Smooth muscle cell (in vitro differentiated cells): ENCODE measurements around the gene ZNF132. TPM values are rescaled to one million over a fixed set of nuclear protein-coding genes. Genes with fewer than 3 reads are reported as not detected.

Experiments
- DNase-seq: peaks from one replicate; lab custom pipeline; 2025; ENCODE audit not compliant: unreplicated experiment; lab: John Stamatoyannopoulos, UW
- H2AFZ ChIP-seq: fragments of 200-600 bp; sonication (generic); 2 replicates; pipeline ENCODE4 v1.6.0; 2016; ENCODE audit warnings: antibody characterized with exemption, low read depth, mild to moderate bottlenecking
- H3F3A ChIP-seq: fragments of 200-600 bp; sonication (generic); 2 replicates; pipeline ENCODE4 v1.6.0; 2017; ENCODE audit warnings: antibody characterized with exemption, low read depth
- H3K27ac ChIP-seq: fragments of 200-600 bp; sonication (generic); 2 replicates; pipeline ENCODE4 v1.5.1; 2016; ENCODE audit warnings: low read depth, mild to moderate bottlenecking
- H3K27me3 ChIP-seq: fragments of 200-600 bp; sonication (generic); 2 replicates; pipeline ENCODE4 v1.6.1; 2016; ENCODE audit warnings: low read depth, mild to moderate bottlenecking
- H3K36me3 ChIP-seq: fragments of 200-600 bp; sonication (generic); 2 replicates; pipeline ENCODE4 v1.5.1; 2016; ENCODE audit warnings: low read depth
- H3K4me1 ChIP-seq: fragments of 200-600 bp; sonication (generic); 2 replicates; pipeline ENCODE4 v1.5.1; 2016; ENCODE audit warnings: low read depth
- H3K4me2 ChIP-seq: fragments of 200-600 bp; sonication (generic); 2 replicates; pipeline ENCODE4 v1.6.0; 2016; ENCODE audit warnings: mild to moderate bottlenecking
- H3K4me3 ChIP-seq: fragments of 200-600 bp; sonication (generic); 2 replicates; pipeline ENCODE4 v1.5.1; 2016; ENCODE audit warnings: mild to moderate bottlenecking
- H3K79me2 ChIP-seq: fragments of 200-600 bp; sonication (generic); 2 replicates; pipeline ENCODE4 v1.6.0; 2016; ENCODE audit warnings: low read depth, mild to moderate bottlenecking
- H3K9ac ChIP-seq: fragments of 200-600 bp; sonication (generic); 2 replicates; pipeline ENCODE4 v1.6.0; 2016; ENCODE audit warnings: low read depth
- H3K9me3 ChIP-seq: fragments of 200-600 bp; sonication (generic); replicated peaks from 2 replicates; pipeline ENCODE4 v1.5.1; 2016; ENCODE audit warnings: low read depth
- H4K20me1 ChIP-seq: fragments of 200-600 bp; sonication (generic); 2 replicates; pipeline ENCODE4 v1.6.0; 2016; ENCODE audit warnings: low read depth
- WGBS: methylation state at CpG from one replicate; pipeline ENCODE4 v1.1.7; 2016; ENCODE audit warnings: low lambda C conversion rate; 5-methylcytosine and 5-hydroxymethylcytosine counted together
- polyA plus RNA-seq: library from polyadenylated mRNA; unstranded; fragments of >200 nt; fragmentation: Nextera tagmentation; extraction: Ambion mirVana; gene quantifications from 2 replicates; pipeline ENCODE4 v1.2.1, GENCODE V29; 2016
- total RNA-seq: library from RNA; depleted of rRNA; stranded (reverse); fragments of >200 nt; gene quantifications from 2 replicates; pipeline ENCODE4 v1.2.3, GENCODE V29; 2014
- TF ChIP-seq, protein P1 (sequence below): fragments of 200-600 bp; sonication (generic); IDR thresholded peaks from 2 replicates; pipeline ENCODE4 v1.5.1; 2017; ENCODE audit warnings: borderline replicate concordance, mild to moderate bottlenecking, antibody characterized with exemption; ENCODE audit not compliant: insufficient read depth, poor library complexity, severe bottlenecking

Gene ZNF132
- total and polyA plus RNA-seq, 2 experiments from 2014 or later = 0.40 to 2.3 TPM

- peak within 1 kb of the TSS; percentile 89 for H3K4me2 ChIP-seq
- 1% methylated on average over 59 of the region's 64 CpGs for WGBS
Measured at GRCh38 chr19:58475714-58476497, 36.0 kb upstream of the ZNF132 start, which contains the start of gene ZNF446. Gene ZNF446, plus strand, starts transcription at chr19:58476352. Its CDS starts 867 bp downstream, at chr19:58477219.

DNA sequence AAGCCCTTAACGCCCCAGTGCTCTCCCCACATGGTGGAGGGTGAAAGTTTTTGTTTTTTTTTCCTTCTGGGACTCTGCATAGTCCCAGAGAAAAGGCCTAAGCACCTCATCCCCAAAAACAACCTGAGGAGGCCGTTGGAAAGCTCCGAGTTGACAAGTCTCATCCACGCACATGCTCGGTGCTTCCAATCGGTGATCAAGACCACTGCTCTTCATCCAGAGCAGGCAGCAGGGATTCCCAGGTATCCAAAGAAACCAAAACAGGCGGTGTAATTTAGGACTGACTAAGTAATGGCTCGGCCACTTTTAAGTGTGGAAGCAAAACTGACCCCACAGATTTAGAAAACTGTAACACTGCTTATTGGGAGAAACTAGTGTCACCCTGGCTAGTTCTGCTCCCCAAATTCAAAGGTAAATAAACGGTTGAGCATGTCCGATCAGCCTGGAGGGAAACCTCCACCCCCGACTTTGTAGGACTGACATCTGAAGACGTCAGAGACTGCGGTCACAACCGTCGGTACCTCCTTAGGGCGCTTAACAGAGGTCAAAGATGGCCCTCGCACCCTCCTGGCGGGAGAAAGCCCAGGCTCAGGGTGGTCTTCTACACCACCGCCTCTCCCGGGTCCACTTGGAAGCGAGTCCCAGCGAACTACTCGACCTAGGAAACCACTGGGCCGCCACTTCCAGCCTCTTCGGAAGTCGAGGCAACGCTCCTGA is 35.2 kb upstream of the ZNF132 start:
- Histone ChIP-seq H4K20me1 (peaks cover 7% of the 10 kb centered on the region), H3K4me2 (peak overlapping the region; percentile 89), H3F3A (peaks cover 6% of the 10 kb centered on the region), H3K4me1 (peaks cover 16% of the 10 kb centered on the region), H3K27me3 (no peaks in the 10 kb centered on the region), H3K36me3 (no peaks in the 10 kb centered on the region), H3K9ac (peak overlapping the region; percentile 85), H2AFZ (no peak overlapping the region), H3K79me2 (no peaks in the 10 kb centered on the region), H3K27ac (peak overlapping the region; percentile 96), H3K9me3 (no peaks in the 10 kb centered on the region), H3K4me3 (peak overlapping the region; percentile 54)
- TF ChIP-seq, protein P1, sequence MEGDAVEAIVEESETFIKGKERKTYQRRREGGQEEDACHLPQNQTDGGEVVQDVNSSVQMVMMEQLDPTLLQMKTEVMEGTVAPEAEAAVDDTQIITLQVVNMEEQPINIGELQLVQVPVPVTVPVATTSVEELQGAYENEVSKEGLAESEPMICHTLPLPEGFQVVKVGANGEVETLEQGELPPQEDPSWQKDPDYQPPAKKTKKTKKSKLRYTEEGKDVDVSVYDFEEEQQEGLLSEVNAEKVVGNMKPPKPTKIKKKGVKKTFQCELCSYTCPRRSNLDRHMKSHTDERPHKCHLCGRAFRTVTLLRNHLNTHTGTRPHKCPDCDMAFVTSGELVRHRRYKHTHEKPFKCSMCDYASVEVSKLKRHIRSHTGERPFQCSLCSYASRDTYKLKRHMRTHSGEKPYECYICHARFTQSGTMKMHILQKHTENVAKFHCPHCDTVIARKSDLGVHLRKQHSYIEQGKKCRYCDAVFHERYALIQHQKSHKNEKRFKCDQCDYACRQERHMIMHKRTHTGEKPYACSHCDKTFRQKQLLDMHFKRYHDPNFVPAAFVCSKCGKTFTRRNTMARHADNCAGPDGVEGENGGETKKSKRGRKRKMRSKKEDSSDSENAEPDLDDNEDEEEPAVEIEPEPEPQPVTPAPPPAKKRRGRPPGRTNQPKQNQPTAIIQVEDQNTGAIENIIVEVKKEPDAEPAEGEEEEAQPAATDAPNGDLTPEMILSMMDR = no peak
- WGBS = 29% methylated on average over 27 of the region's 27 CpGs
- no peak for DNase-seq

More at GRCh38 chr19:58475714-58476497, 36.0 kb upstream of the ZNF132 start, which contains the start of gene ZNF446:
- H3K27me3 ChIP-seq = no peaks in the 10 kb centered on the region
- H3K79me2 ChIP-seq = no peaks in the 10 kb centered on the region
- DNase-seq = peak; percentile 93
- no peak within 1 kb of the TSS for H2AFZ ChIP-seq
- H3K9me3 ChIP-seq = no peaks in the 10 kb centered on the region
- H3F3A ChIP-seq = peaks cover 6% of the 10 kb centered on the region
- H3K9ac ChIP-seq = peak within 1 kb of the TSS; percentile 85
- TF ChIP-seq, protein P1 = no peak
- H3K36me3 ChIP-seq = no peaks in the 10 kb centered on the region
- peaks cover 7% of the 10 kb centered on the region for H4K20me1 ChIP-seq
- H3K4me3 ChIP-seq = peak within 1 kb of the TSS; percentile 54
- peaks cover 16% of the 10 kb centered on the region for H3K4me1 ChIP-seq
- H3K27ac ChIP-seq = peak within 1 kb of the TSS; percentile 96

GRCh38 chr19:58474291-58474996 is 34.5 kb upstream of the ZNF132 start:
- DNase-seq = no peak
- Histone ChIP-seq H3K9ac (peak overlapping the region; percentile 85), H3K4me2 (peak overlapping the region; percentile 89), H3K27me3 (no peaks in the 10 kb centered on the region), H3K9me3 (no peaks in the 10 kb centered on the region), H3K36me3 (no peaks in the 10 kb centered on the region), H3F3A (peaks cover 6% of the 10 kb centered on the region), H2AFZ (no peak overlapping the region), H3K79me2 (no peaks in the 10 kb centered on the region), H3K4me3 (peak overlapping the region; percentile 54), H3K4me1 (peaks cover 16% of the 10 kb centered on the region), H4K20me1 (peaks cover 9% of the 10 kb centered on the region), H3K27ac (peak overlapping the region; percentile 96)
- WGBS = 77% methylated on average over 12 of the region's 12 CpGs
- TF ChIP-seq, protein P1 = no peak
